H9 (cell line): Measurements from ENCODE around the gene COL4A6. TPM values are rescaled to one million over a fixed set of nuclear protein-coding genes. Genes with fewer than 3 reads are reported as not detected.

ENCODE experiments used
- DNase-seq: peaks from one replicate; pipeline ENCODE4 v3.0.0-alpha.2; 2017
- H2AFZ ChIP-seq: one replicate; pipeline ENCODE4 v1.6.1; 2013; ENCODE audit warnings: mild to moderate bottlenecking, low read length, control low read depth, moderate library complexity
- H2AK5ac ChIP-seq: 2 replicates; pipeline ENCODE4 v1.6.1; 2013; ENCODE audit warnings: low read length, control low read depth, mixed read lengths; ENCODE audit not compliant: insufficient read length
- H2BK120ac ChIP-seq: one replicate; pipeline ENCODE4 v1.6.1; 2013; ENCODE audit warnings: low read depth, mild to moderate bottlenecking, low read length, control low read depth, inconsistent platforms; ENCODE audit not compliant: poor library complexity, severe bottlenecking
- H2BK12ac ChIP-seq: 2 replicates; pipeline ENCODE4 v1.6.1; 2013; ENCODE audit warnings: low read length, control low read depth, mixed read lengths, low read depth; ENCODE audit not compliant: insufficient read length
- H2BK15ac ChIP-seq: 2 replicates; pipeline ENCODE4 v1.6.1; 2013; ENCODE audit warnings: low read depth, low read length, control low read depth
- H2BK20ac ChIP-seq: one replicate; pipeline ENCODE4 v1.6.1; 2013; ENCODE audit warnings: low read depth, mild to moderate bottlenecking, low read length, control low read depth, inconsistent platforms; ENCODE audit not compliant: poor library complexity, severe bottlenecking
- H2BK5ac ChIP-seq: 2 replicates; pipeline ENCODE4 v1.6.1; 2013; ENCODE audit warnings: low read length, control low read depth, mixed read lengths; ENCODE audit not compliant: insufficient read length
- H3K14ac ChIP-seq: 2 replicates; pipeline ENCODE4 v1.6.1; 2013; ENCODE audit warnings: low read length, control low read depth; ENCODE audit not compliant: insufficient read depth
- H3K18ac ChIP-seq: 2 replicates; pipeline ENCODE4 v1.6.1; 2013; ENCODE audit warnings: low read depth, mild to moderate bottlenecking, mixed read lengths, low read length, control low read depth; ENCODE audit not compliant: insufficient read length
- H3K23ac ChIP-seq: 2 replicates; pipeline ENCODE4 v1.6.1; 2013; ENCODE audit warnings: low read length, control low read depth, mixed read lengths, low read depth; ENCODE audit not compliant: insufficient read length
- H3K23me2 ChIP-seq: 2 replicates; pipeline ENCODE4 v1.6.1; 2013; ENCODE audit warnings: low read depth, mild to moderate bottlenecking, mixed read lengths, low read length, control low read depth; ENCODE audit not compliant: insufficient read length, poor library complexity, severe bottlenecking
- H3K27ac ChIP-seq: 2 replicates; pipeline ENCODE4 v1.5.1; 2013; ENCODE audit warnings: low read length, control low read depth, mixed read lengths, low read depth; ENCODE audit not compliant: insufficient read length
- H3K27me3 ChIP-seq: 2 replicates; pipeline ENCODE4 v1.6.1; 2013; ENCODE audit warnings: low read length, control low read depth, inconsistent platforms; ENCODE audit not compliant: insufficient read depth
- H3K4ac ChIP-seq: 2 replicates; pipeline ENCODE4 v1.6.1; 2013; ENCODE audit warnings: low read depth, mild to moderate bottlenecking, control low read depth, inconsistent platforms, low read length, moderate library complexity
- H3K4me1 ChIP-seq: 2 replicates; pipeline ENCODE4 v1.6.1; 2013; ENCODE audit warnings: low read length, control low read depth, inconsistent platforms; ENCODE audit not compliant: insufficient read depth
- H3K4me2 ChIP-seq: 2 replicates; pipeline ENCODE4 v1.6.1; 2013; ENCODE audit warnings: low read length, control low read depth, mixed read lengths; ENCODE audit not compliant: insufficient read length, insufficient read depth
- H3K56ac ChIP-seq: 2 replicates; pipeline ENCODE4 v1.6.1; 2013; ENCODE audit warnings: low read depth, mild to moderate bottlenecking, mixed read lengths, low read length, control low read depth; ENCODE audit not compliant: insufficient read length
- H3K79me1 ChIP-seq: 2 replicates; pipeline ENCODE4 v1.6.1; 2013; ENCODE audit warnings: low read depth, mild to moderate bottlenecking, moderate library complexity, low read length, control low read depth, inconsistent platforms; ENCODE audit not compliant: insufficient read depth, poor library complexity, severe bottlenecking
- H3K79me2 ChIP-seq: 2 replicates; pipeline ENCODE4 v1.6.1; 2013; ENCODE audit warnings: low read length, control low read depth, inconsistent platforms; ENCODE audit not compliant: insufficient read depth
- H3K9ac ChIP-seq: 2 replicates; pipeline ENCODE4 v1.6.1; 2013; ENCODE audit warnings: low read length, control low read depth, mixed read lengths; ENCODE audit not compliant: insufficient read length; ENCODE audit errors: extremely low read depth
- H3K9me3 ChIP-seq: one replicate; pipeline ENCODE4 v1.6.1; 2013; ENCODE audit warnings: low read depth, low read length, inconsistent platforms; ENCODE audit not compliant: control insufficient read depth
- H3T11ph ChIP-seq: one replicate; pipeline ENCODE4 v1.6.1; 2013; ENCODE audit warnings: mild to moderate bottlenecking, low read length, control low read depth, inconsistent platforms
- H4K20me1 ChIP-seq: one replicate; pipeline ENCODE4 v1.6.1; 2013; ENCODE audit not compliant: control insufficient read depth, insufficient read length, insufficient read depth
- H4K5ac ChIP-seq: 2 replicates; pipeline ENCODE4 v1.6.1; 2013; ENCODE audit warnings: low read depth, mild to moderate bottlenecking, mixed read lengths, low read length, control low read depth; ENCODE audit not compliant: insufficient read length
- H4K8ac ChIP-seq: replicated peaks from 2 replicates; pipeline ENCODE4 v1.6.1; 2013; ENCODE audit warnings: low read length, control low read depth, mixed read lengths, low read depth; ENCODE audit not compliant: insufficient read length
- H4K91ac ChIP-seq: 2 replicates; pipeline ENCODE4 v1.6.1; 2013; ENCODE audit warnings: low read depth, mild to moderate bottlenecking, moderate library complexity, mixed read lengths, low read length, control low read depth; ENCODE audit not compliant: insufficient read length
- H3K27ac Mint-ChIP-seq, 3 experiments: 2 replicates in 2 of 3; 3 replicates in 1 of 3; pipeline ENCODE4 v1.8.0; 2020 to 2021; ENCODE audit warnings: mixed read lengths in 3 of 3, mild to moderate bottlenecking in 1 of 3, moderate library complexity in 1 of 3
- H3K27me3 Mint-ChIP-seq: 2 replicates; pipeline ENCODE4 v1.8.0; 2021; ENCODE audit warnings: low read depth, mild to moderate bottlenecking, moderate library complexity, mixed read lengths
- H3K36me3 Mint-ChIP-seq, 3 experiments: 2 replicates in 2 of 3; 3 replicates in 1 of 3; pipeline ENCODE4 v1.8.0; 2020 to 2021; ENCODE audit warnings: low read depth in 3 of 3, mixed read lengths in 3 of 3; ENCODE audit not compliant: insufficient read depth in 1 of 3
- H3K4me1 Mint-ChIP-seq, 2 experiments: 2 replicates each; pipeline ENCODE4 v1.8.0; 2020; ENCODE audit warnings: mixed read lengths in 2 of 2
- H3K4me3 Mint-ChIP-seq, 2 experiments: 2 replicates in 1 of 2; 3 replicates in 1 of 2; pipeline ENCODE4 v1.8.0; 2020 to 2021; ENCODE audit warnings: mild to moderate bottlenecking in 2 of 2, mixed read lengths in 2 of 2, moderate library complexity in 1 of 2
- H3K9me3 Mint-ChIP-seq, 2 experiments: 2 replicates in 1 of 2; 3 replicates in 1 of 2; pipeline ENCODE4 v1.8.0; 2020; ENCODE audit warnings: mild to moderate bottlenecking in 2 of 2, mixed read lengths in 2 of 2, moderate library complexity in 1 of 2
- WGBS: extraction: QIAGEN DNeasy Blood & Tissue Kit; methylation state at CpG from one replicate; pipeline ENCODE4 v1.1.7; 2013; ENCODE audit warnings: missing lambda C conversion rate, low lambda C conversion rate, mixed read lengths; ENCODE audit not compliant: insufficient read length; ENCODE audit errors: extremely low coverage; 5-methylcytosine and 5-hydroxymethylcytosine counted together
- total RNA-seq: library from RNA; stranded (reverse); gene quantifications from 2 replicates; pipeline ENCODE4 v1.2.1, GENCODE V29; 2021
- TF ChIP-seq, protein P1 (sequence below): fragments of 200-600 bp; sonication (generic); conservative IDR thresholded peaks from 3 replicates; pipeline ENCODE4 v1.8.0; 2021; ENCODE audit warnings: antibody characterized with exemption, mild to moderate bottlenecking

Gene COL4A6
- total RNA-seq, 1 experiment from 2014 or later, result 16.7 TPM

DNA sequence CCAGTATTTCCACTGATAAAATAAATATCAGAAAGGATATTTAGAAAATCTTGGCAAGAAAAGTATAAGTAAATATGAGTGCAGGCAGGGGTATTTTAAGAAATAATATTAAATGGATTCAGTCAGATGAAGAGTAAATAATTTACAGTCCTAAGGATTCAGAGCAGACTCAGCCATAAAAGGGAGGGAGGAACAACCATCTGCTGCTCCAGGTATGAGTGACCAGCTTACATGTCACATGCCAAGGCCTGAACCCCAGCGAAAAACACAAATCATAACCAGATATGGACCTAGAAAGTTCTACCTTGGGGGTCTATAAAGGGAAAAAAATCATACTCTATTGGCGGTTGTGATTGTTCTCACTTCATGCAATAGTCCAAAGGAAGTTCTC is 166.8 kb downstream of the COL4A6 start:
- Mint-ChIP-seq H3K4me1 (peaks cover 5 to 10% of the 10 kb centered on the region in 2 experiments; a peak in 2 of 4 replicates), H3K27ac (peak overlapping the region in 1 of 3 experiments; percentile 14; a peak in 1 of 7 replicates), H3K27me3 (no peaks in the 10 kb centered on the region), H3K4me3 (no peak overlapping the region), H3K9me3 (peaks cover 2 to 8% of the 10 kb centered on the region in 2 experiments; a peak in 4 of 5 replicates), H3K36me3 (peaks cover 1 to 8% (median 4%) of the 10 kb centered on the region in 3 experiments; a peak in 5 of 7 replicates)
- H3K14ac ChIP-seq, result no peak overlapping the region
- H3K4me1 ChIP-seq, result no peaks in the 10 kb centered on the region
- H3K4ac ChIP-seq, result no peak overlapping the region
- H3K23me2 ChIP-seq, result no peaks in the 10 kb centered on the region
- H2BK15ac ChIP-seq, result no peak overlapping the region
- no peak overlapping the region for H2AFZ ChIP-seq
- no peak overlapping the region for H2AK5ac ChIP-seq
- TF ChIP-seq, protein P1, sequence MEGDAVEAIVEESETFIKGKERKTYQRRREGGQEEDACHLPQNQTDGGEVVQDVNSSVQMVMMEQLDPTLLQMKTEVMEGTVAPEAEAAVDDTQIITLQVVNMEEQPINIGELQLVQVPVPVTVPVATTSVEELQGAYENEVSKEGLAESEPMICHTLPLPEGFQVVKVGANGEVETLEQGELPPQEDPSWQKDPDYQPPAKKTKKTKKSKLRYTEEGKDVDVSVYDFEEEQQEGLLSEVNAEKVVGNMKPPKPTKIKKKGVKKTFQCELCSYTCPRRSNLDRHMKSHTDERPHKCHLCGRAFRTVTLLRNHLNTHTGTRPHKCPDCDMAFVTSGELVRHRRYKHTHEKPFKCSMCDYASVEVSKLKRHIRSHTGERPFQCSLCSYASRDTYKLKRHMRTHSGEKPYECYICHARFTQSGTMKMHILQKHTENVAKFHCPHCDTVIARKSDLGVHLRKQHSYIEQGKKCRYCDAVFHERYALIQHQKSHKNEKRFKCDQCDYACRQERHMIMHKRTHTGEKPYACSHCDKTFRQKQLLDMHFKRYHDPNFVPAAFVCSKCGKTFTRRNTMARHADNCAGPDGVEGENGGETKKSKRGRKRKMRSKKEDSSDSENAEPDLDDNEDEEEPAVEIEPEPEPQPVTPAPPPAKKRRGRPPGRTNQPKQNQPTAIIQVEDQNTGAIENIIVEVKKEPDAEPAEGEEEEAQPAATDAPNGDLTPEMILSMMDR, result no peak
- H2BK5ac ChIP-seq, result no peak overlapping the region
- H3K27ac ChIP-seq, result no peak overlapping the region
- H3K79me1 ChIP-seq, result no peaks in the 10 kb centered on the region
- no peaks in the 10 kb centered on the region for H3K79me2 ChIP-seq
- no peak overlapping the region for H4K8ac ChIP-seq
- no peak overlapping the region for H3K4me2 ChIP-seq
- no peak overlapping the region for H2BK120ac ChIP-seq
- H3K18ac ChIP-seq, result no peak overlapping the region
- H4K5ac ChIP-seq, result no peak overlapping the region
- WGBS, result no CpG with 5 or more reads among the region's 2 CpGs
- H3K56ac ChIP-seq, result no peak overlapping the region
- H3K9ac ChIP-seq, result no peak overlapping the region
- H4K91ac ChIP-seq, result no peak overlapping the region
- H3K23ac ChIP-seq, result no peak overlapping the region
- no peak overlapping the region for H2BK12ac ChIP-seq
- no peaks in the 10 kb centered on the region for H4K20me1 ChIP-seq
- peaks cover 5% of the 10 kb centered on the region for H3K9me3 ChIP-seq
- H2BK20ac ChIP-seq, result no peak overlapping the region
- no peak overlapping the region for H3T11ph ChIP-seq
- no peak for DNase-seq
- no peaks in the 10 kb centered on the region for H3K27me3 ChIP-seq
